ENCODE results near the gene TOMM70. TPM values are rescaled to one million over a fixed set of nuclear protein-coding genes. Genes with fewer than 3 reads are reported as not detected.

TOMM70 gene
- total RNA-seq, 1 experiment from 2014 or later: 59.2 TPM

- 0 out of 2 replicates have a peak, but pooled peaks cover 3% of the 10 kb centered on the region for H3K9me3 Mint-ChIP-seq
- H3K4me1 Mint-ChIP-seq: peaks cover 7% of the 10 kb centered on the region; the same call in 1 of the 2 replicates
- ATAC-seq: no peak
- ChIA-PET POLR2A (no interaction called here), CTCF (no interaction called here)
- no peak for DNase-seq (ENCODE audit: low spot score)
- no peaks in the 10 kb centered on the region for H3K27me3 Mint-ChIP-seq (ENCODE audit: low read depth)
- no peak overlapping the region for H3K4me3 Mint-ChIP-seq
- H3K27ac Mint-ChIP-seq: no peak overlapping the region
- peaks cover 53% of the 10 kb centered on the region for H3K36me3 Mint-ChIP-seq
- TF ChIP-seq, protein P1, sequence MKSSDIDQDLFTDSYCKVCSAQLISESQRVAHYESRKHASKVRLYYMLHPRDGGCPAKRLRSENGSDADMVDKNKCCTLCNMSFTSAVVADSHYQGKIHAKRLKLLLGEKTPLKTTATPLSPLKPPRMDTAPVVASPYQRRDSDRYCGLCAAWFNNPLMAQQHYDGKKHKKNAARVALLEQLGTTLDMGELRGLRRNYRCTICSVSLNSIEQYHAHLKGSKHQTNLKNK (CRISPR knock-in tag; IDR thresholded peaks at IDR 0.05): no peak
- TF ChIP-seq EMX1 (CRISPR knock-in tag; IDR thresholded peaks at IDR 0.05): no peak
- TF ChIP-seq SP1 (CRISPR knock-in tag; conservative IDR thresholded peaks at IDR 0.05): no peak
Observed at GRCh38 chr3:100368441-100368840, 32.4 kb downstream of the TOMM70 start.

DNA sequence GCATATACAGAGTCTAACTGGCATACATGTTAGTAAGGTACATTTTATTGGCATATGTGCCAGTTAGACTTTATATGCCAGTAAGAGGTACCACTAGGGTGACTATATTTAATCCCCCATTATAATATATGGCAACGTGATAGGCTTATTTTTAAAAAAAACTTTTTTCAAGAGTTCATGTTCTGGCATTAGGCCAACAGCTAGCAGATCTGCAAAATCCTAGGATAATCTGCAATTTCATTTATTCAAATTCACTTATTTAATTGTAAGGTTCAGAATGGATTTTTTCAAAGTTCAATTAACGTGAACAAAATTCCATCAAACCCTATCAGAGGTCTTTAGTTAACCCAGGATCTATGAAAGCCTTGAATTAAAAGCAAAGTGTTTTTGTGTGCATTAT lies 34.5 kb downstream of the TOMM70 start:
- Mint-ChIP-seq H3K36me3 (peaks cover 55% of the 10 kb centered on the region), H3K4me3 (no peak overlapping the region), H3K27ac (no peak overlapping the region), H3K27me3 (ENCODE audit: low read depth) (no peaks in the 10 kb centered on the region), H3K4me1 (peaks cover 4% of the 10 kb centered on the region; the same call in 1 of the 2 replicates), H3K9me3 (peaks cover 9% of the 10 kb centered on the region)
- ChIA-PET POLR2A (no interaction called here), CTCF (no interaction called here)
- ATAC-seq (no peak), DNase-seq (ENCODE audit: low spot score) (no peak)
- TF ChIP-seq JAZF1 (CRISPR knock-in tag; IDR thresholded peaks at IDR 0.05) (no peak), ATF1 (CRISPR knock-in tag; IDR thresholded peaks at IDR 0.05) (no peak), MXD4 (CRISPR knock-in tag; IDR thresholded peaks at IDR 0.05; ENCODE audit: borderline replicate concordance) (no peak), NFE2L1 (CRISPR knock-in tag; IDR thresholded peaks at IDR 0.05) (no peak), ETV6 (CRISPR knock-in tag; IDR thresholded peaks at IDR 0.05) (no peak), HMGA2 (CRISPR knock-in tag; IDR thresholded peaks at IDR 0.05) (no peak), ATF6 (CRISPR knock-in tag; IDR thresholded peaks at IDR 0.05) (no peak), SOX15 (CRISPR knock-in tag; IDR thresholded peaks at IDR 0.05) (no peak), JUN (CRISPR knock-in tag; IDR thresholded peaks at IDR 0.05) (no peak), GTF2I (CRISPR knock-in tag; conservative IDR thresholded peaks at IDR 0.05) (no peak), E2F5 (CRISPR knock-in tag; IDR thresholded peaks at IDR 0.05) (no peak), ZNF396 (CRISPR knock-in tag; IDR thresholded peaks at IDR 0.05; ENCODE audit: borderline replicate concordance) (no peak), NFATC4 (CRISPR knock-in tag; IDR thresholded peaks at IDR 0.05) (no peak), MYBL2 (CRISPR knock-in tag; IDR thresholded peaks at IDR 0.05) (no peak), ATF3 (CRISPR knock-in tag; conservative IDR thresholded peaks at IDR 0.05) (no peak)
- TF ChIP-seq, protein P2, sequence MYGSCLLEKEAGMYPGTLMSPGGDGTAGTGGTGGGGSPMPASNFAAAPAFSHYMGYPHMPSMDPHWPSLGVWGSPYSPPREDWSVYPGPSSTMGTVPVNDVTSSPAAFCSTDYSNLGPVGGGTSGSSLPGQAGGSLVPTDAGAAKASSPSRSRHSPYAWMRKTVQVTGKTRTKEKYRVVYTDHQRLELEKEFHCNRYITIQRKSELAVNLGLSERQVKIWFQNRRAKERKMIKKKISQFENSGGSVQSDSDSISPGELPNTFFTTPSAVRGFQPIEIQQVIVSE (CRISPR knock-in tag; IDR thresholded peaks at IDR 0.05; ENCODE audit: borderline replicate concordance): no peak
- TF ChIP-seq, protein P3, sequence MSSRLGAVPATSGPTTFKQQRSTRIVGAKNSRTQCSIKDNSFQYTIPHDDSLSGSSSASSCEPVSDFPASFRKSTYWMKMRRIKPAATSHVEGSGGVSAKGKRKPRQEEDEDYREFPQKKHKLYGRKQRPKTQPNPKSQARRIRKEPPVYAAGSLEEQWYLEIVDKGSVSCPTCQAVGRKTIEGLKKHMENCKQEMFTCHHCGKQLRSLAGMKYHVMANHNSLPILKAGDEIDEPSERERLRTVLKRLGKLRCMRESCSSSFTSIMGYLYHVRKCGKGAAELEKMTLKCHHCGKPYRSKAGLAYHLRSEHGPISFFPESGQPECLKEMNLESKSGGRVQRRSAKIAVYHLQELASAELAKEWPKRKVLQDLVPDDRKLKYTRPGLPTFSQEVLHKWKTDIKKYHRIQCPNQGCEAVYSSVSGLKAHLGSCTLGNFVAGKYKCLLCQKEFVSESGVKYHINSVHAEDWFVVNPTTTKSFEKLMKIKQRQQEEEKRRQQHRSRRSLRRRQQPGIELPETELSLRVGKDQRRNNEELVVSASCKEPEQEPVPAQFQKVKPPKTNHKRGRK (CRISPR knock-in tag; IDR thresholded peaks at IDR 0.05; ENCODE audit: borderline replicate concordance): no peak
